Endothelial cell (in vitro differentiated cells): Measurements from ENCODE around the gene TRNP1. TPM values are rescaled to one million over a fixed set of nuclear protein-coding genes. Genes with fewer than 3 reads are reported as not detected.

Experiments
- DNase-seq: peaks from one replicate; pipeline ENCODE4 v3.0.0; 2021; ENCODE audit warnings: low spot score
- H3K27ac Mint-ChIP-seq: one replicate; pipeline ENCODE4 v1.8.0; 2021; ENCODE audit warnings: mixed read lengths, inconsistent platforms; ENCODE audit not compliant: unreplicated experiment
- H3K27me3 Mint-ChIP-seq: one replicate; pipeline ENCODE4 v1.8.0; 2021; ENCODE audit warnings: mild to moderate bottlenecking, moderate library complexity, mixed read lengths, inconsistent platforms; ENCODE audit not compliant: unreplicated experiment
- H3K36me3 Mint-ChIP-seq: one replicate; pipeline ENCODE4 v1.8.0; 2021; ENCODE audit warnings: mild to moderate bottlenecking, low read depth, mixed read lengths, inconsistent platforms; ENCODE audit not compliant: unreplicated experiment
- H3K4me1 Mint-ChIP-seq: one replicate; pipeline ENCODE4 v1.8.0; 2021; ENCODE audit warnings: mild to moderate bottlenecking, mixed read lengths, inconsistent platforms; ENCODE audit not compliant: unreplicated experiment
- H3K4me3 Mint-ChIP-seq: one replicate; pipeline ENCODE4 v1.8.0; 2021; ENCODE audit warnings: mild to moderate bottlenecking, mixed read lengths, inconsistent platforms; ENCODE audit not compliant: unreplicated experiment
- H3K9me3 Mint-ChIP-seq: one replicate; pipeline ENCODE4 v1.8.0; 2021; ENCODE audit warnings: mixed read lengths, inconsistent platforms; ENCODE audit not compliant: unreplicated experiment
- total RNA-seq: library from RNA; stranded (reverse); fragmentation: NEBNext Ultra II Directional; extraction: Animal tissue kit (Norgen Biotek cat#: 25700); gene quantifications from one replicate; pipeline ENCODE4 v1.2.1, GENCODE V29; 2021; ENCODE audit not compliant: unreplicated experiment
- TF ChIP-seq, protein P1 (sequence below): fragments of 200-600 bp; sonication (generic); IDR thresholded peaks from one replicate; pipeline ENCODE4 v1.5.0; 2021; ENCODE audit warnings: antibody characterized with exemption; ENCODE audit not compliant: unreplicated experiment

Gene TRNP1
- total RNA-seq, 1 donor from 2014 or later: 4.2 TPM

DNA sequence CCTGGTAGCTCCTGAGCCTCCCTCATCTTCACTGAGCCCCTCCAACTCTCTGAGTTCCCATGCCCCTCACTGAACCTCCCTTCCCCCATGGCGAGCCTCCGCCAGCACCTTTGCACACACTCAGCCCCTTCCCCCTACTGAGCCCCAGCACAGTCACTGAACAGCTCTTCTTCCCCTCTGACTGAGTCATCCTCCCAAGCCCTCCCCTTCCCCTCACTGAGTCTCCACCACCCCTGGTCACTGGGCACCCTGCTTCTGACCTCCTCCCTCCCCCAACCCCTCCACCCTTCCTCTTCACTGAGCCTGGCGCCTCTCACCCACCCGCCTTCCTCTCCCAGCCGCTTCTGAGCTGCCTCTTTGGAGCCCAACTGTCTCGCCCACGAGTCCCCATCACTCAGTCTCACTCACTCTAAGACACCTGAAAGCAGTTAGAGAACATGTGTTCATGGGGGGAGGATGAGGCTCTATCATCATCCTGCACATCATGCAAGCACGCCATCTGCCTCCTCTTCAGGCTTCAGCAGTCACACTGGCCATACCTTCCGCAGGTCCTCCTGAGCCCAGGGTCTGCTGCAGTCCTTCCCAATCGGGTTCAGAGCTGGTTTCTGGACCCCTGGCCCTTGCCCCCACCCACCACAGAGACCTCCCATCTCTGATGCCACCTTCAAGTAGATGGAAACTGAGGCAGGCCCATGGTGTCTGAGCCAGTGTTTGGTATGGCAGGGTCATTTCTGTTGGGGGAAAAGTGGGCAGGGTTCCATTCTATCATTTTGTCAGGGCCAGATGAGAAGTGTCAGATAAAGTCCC is 2.0 kb upstream of the TRNP1 start:
- Mint-ChIP-seq H3K27me3 (peaks cover 13% of the 10 kb centered on the region), H3K36me3 (no peaks in the 10 kb centered on the region), H3K4me1 (peaks cover 5% of the 10 kb centered on the region), H3K4me3 (no peak overlapping the region), H3K9me3 (no peaks in the 10 kb centered on the region), H3K27ac (no peak overlapping the region)
- DNase-seq: no peak
- TF ChIP-seq, protein P1, sequence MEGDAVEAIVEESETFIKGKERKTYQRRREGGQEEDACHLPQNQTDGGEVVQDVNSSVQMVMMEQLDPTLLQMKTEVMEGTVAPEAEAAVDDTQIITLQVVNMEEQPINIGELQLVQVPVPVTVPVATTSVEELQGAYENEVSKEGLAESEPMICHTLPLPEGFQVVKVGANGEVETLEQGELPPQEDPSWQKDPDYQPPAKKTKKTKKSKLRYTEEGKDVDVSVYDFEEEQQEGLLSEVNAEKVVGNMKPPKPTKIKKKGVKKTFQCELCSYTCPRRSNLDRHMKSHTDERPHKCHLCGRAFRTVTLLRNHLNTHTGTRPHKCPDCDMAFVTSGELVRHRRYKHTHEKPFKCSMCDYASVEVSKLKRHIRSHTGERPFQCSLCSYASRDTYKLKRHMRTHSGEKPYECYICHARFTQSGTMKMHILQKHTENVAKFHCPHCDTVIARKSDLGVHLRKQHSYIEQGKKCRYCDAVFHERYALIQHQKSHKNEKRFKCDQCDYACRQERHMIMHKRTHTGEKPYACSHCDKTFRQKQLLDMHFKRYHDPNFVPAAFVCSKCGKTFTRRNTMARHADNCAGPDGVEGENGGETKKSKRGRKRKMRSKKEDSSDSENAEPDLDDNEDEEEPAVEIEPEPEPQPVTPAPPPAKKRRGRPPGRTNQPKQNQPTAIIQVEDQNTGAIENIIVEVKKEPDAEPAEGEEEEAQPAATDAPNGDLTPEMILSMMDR: no peak

DNA sequence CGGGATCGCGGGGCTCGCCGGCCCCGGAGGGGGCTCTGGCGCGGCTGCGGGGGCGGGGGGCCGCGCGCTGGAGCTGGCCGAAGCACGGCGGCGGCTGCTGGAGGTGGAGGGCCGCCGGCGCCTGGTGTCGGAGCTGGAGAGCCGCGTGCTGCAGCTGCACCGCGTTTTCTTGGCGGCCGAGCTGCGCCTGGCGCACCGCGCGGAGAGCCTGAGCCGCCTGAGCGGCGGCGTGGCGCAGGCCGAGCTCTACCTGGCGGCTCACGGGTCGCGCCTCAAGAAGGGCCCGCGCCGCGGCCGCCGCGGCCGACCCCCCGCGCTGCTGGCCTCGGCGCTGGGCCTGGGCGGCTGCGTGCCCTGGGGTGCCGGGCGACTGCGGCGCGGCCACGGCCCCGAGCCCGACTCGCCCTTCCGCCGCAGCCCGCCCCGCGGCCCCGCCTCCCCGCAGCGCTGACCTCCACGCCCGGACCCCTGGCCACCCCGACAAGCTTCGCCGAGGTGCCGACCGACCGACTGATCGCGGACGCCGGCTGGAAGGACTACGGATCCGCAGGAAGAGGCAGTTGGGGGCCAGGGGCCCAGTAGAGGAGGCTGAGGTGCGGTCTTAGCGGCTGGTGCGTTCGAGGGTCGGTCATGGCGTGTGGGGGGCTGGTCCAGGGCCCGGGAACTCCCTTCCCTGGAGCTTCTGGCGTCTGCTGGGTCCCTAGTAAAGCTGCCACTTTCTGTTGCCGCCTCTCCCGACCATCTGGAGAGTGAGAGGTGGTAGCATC is 711 bp downstream of the TRNP1 start:
- Mint-ChIP-seq H3K9me3 (no peaks in the 10 kb centered on the region), H3K36me3 (no peaks in the 10 kb centered on the region), H3K4me3 (peak overlapping the region; percentile 88), H3K27ac (no peak overlapping the region), H3K4me1 (peaks cover 11% of the 10 kb centered on the region), H3K27me3 (peaks cover 19% of the 10 kb centered on the region)
- TF ChIP-seq, protein P1: no peak
- DNase-seq: peak; percentile 30

DNA sequence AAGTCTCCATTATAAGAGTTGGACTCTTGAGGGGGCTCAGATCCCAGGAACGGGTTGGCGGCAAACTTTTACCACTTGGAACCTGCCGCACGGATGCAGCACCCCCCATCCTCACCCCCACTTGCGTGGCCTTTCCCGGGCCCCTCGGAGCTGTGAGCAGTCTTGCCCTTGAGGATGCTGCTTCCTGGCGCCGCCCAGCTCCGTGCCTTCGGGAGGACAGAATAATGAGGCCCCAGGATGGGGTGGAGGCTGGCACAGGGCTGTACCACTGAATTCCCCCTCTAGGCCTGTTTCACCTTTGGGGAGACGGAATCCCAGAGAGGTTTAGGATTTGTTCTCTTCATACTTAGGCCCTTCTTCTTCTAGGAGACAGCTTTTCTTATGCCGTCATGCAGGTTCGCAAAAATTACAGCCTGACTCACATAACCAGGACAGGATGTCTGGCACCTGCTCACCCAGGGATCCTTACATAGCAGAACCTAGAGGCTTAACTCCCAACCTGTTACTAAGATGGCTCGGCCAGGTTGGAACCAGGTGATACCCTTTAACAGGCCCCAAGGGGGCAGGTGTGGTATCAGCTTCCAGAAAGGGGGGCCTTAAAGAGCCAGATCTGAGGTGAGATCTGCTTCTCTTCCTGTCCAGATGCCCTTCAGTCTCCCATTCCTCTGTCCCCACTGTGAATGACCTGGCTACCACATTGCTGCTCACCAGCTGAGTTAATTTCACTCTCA is 1.5 kb downstream of the TRNP1 start:
- H3K9me3 Mint-ChIP-seq: no peaks in the 10 kb centered on the region
- no peaks in the 10 kb centered on the region for H3K36me3 Mint-ChIP-seq
- peaks cover 19% of the 10 kb centered on the region for H3K27me3 Mint-ChIP-seq
- no peak overlapping the region for H3K27ac Mint-ChIP-seq
- H3K4me3 Mint-ChIP-seq: peak overlapping the region; percentile 88
- no peak for DNase-seq
- TF ChIP-seq, protein P1: no peak
- H3K4me1 Mint-ChIP-seq: peaks cover 11% of the 10 kb centered on the region

DNA sequence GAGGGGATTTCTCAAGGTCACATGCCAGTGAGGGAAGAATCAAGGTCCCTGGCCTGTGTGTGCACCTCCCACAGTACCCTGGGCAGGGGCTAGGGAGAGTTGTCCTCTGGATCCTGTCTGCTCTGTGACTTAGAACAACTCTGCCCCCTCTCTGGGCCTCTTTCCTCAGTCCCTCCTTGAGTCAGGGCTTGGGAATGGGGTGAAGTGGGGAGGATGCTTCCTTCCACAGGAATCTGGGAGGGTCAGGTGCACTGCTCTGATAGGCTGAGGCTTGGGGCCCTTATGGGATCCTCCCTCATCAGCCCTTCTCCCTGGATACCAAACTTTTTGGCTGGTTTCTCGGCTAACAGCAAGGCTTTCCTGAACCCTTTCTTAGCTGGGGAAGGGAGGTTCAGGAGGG is 2.5 kb downstream of the TRNP1 start:
- TF ChIP-seq, protein P1: no peak
- peaks cover 15% of the 10 kb centered on the region for H3K4me1 Mint-ChIP-seq
- H3K27me3 Mint-ChIP-seq: peaks cover 19% of the 10 kb centered on the region
- no peak overlapping the region for H3K27ac Mint-ChIP-seq
- no peaks in the 10 kb centered on the region for H3K36me3 Mint-ChIP-seq
- DNase-seq: no peak
- H3K4me3 Mint-ChIP-seq: no peak overlapping the region
- H3K9me3 Mint-ChIP-seq: no peaks in the 10 kb centered on the region
